H1 (cell line): ENCODE results near the gene SSTR1. TPM values are rescaled to one million over a fixed set of nuclear protein-coding genes. Genes with fewer than 3 reads are reported as not detected.

Experiments used
- CTCF ChIA-PET: fragments of 300-600 bp; sonication (Branson Sonifier 250); formaldehyde crosslinking; loops from one replicate; lab custom pipeline; 2021; ENCODE audit not compliant: partially characterized antibody; lab: Charles Lee
- POLR2A ChIA-PET: fragments of 300-600 bp; sonication (Branson Sonifier 250); formaldehyde crosslinking; loops from one replicate; lab custom pipeline; 2021; ENCODE audit warnings: inconsistent platforms; ENCODE audit not compliant: partially characterized antibody; lab: Charles Lee
- DNase-seq, 2 experiments: peaks; one replicate each; pipeline versions ENCODE4 v3.0.0 to v3.0.0-alpha.2; 2010 to 2022; ENCODE audit warnings: low spot score in 2 of 2, low read depth in 1 of 2, mixed read lengths in 1 of 2
- FAIRE-seq: peaks from 2 replicates; lab custom pipeline; 2011; peaks lifted over from hg19 to GRCh38; lab: Jason Lieb, UNC
- H2AFZ ChIP-seq: 2 replicates; pipeline ENCODE4 v1.8.1; 2012; ENCODE audit warnings: low read length, inconsistent platforms
- H2AK5ac ChIP-seq: 2 replicates; pipeline ENCODE4 v1.6.1; 2013; ENCODE audit warnings: low read depth, low read length
- H2BK120ac ChIP-seq: replicated peaks from 2 replicates; pipeline ENCODE3; 2013; ENCODE audit warnings: low read depth, low read length, inconsistent platforms
- H2BK12ac ChIP-seq: 2 replicates; pipeline ENCODE4 v1.6.1; 2013; ENCODE audit warnings: low read depth, low read length
- H2BK15ac ChIP-seq: 2 replicates; pipeline ENCODE4 v1.6.1; 2013; ENCODE audit warnings: low read length
- H2BK20ac ChIP-seq: 2 replicates; pipeline ENCODE4 v1.6.1; 2013; ENCODE audit warnings: low read length
- H2BK5ac ChIP-seq: 2 replicates; pipeline ENCODE4 v1.6.1; 2013; ENCODE audit warnings: low read depth, low read length
- H3K14ac ChIP-seq: 2 replicates; pipeline ENCODE4 v1.6.1; 2013; ENCODE audit warnings: inconsistent platforms; ENCODE audit not compliant: insufficient read length
- H3K18ac ChIP-seq: 2 replicates; pipeline ENCODE4 v1.6.1; 2013; ENCODE audit warnings: low read length; ENCODE audit errors: extremely low read depth
- H3K23ac ChIP-seq: 2 replicates; pipeline ENCODE4 v1.6.1; 2013; ENCODE audit warnings: inconsistent platforms; ENCODE audit not compliant: insufficient read length
- H3K23me2 ChIP-seq: 2 replicates; pipeline ENCODE4 v1.6.1; 2013; ENCODE audit warnings: low read depth, low read length
- H3K27ac ChIP-seq: 2 replicates; pipeline ENCODE4 v1.6.1; 2011; ENCODE audit warnings: low read depth, low read length, inconsistent platforms
- H3K27me3 ChIP-seq, 4 experiments: replicated peaks in 1 of 4; 1 replicate in 1 of 4; 2 replicates in 3 of 4; pipeline versions ENCODE4 v1.6.1 to v1.8.1; 2011 to 2013; ENCODE audit warnings: low read length in 3 of 4, mild to moderate bottlenecking in 3 of 4, inconsistent platforms in 2 of 4, mixed read lengths in 2 of 4, moderate library complexity in 1 of 4; ENCODE audit not compliant: control insufficient read depth in 3 of 4, insufficient read depth in 3 of 4; ENCODE audit errors: extremely low read depth in 1 of 4
- H3K36me3 ChIP-seq, 4 experiments: 2 replicates each; pipeline versions ENCODE4 v1.6.1 to v1.8.1; 2011 to 2013; ENCODE audit warnings: mild to moderate bottlenecking in 4 of 4, low read length in 3 of 4, moderate library complexity in 2 of 4, control low read depth in 1 of 4, inconsistent platforms in 1 of 4; ENCODE audit not compliant: insufficient read depth in 4 of 4, control insufficient read depth in 2 of 4
- H3K4ac ChIP-seq: replicated peaks from 2 replicates; pipeline ENCODE3; 2013; ENCODE audit warnings: low read length, low read depth, mixed read lengths, inconsistent platforms; ENCODE audit not compliant: insufficient read length
- H3K4me1 ChIP-seq, 4 experiments: replicated peaks in 1 of 4; 1 replicate in 1 of 4; 2 replicates in 3 of 4; pipeline versions ENCODE4 v1.6.1 to v1.8.1; 2011 to 2013; ENCODE audit warnings: low read length in 3 of 4, inconsistent platforms in 2 of 4, mixed read lengths in 1 of 4; ENCODE audit not compliant: insufficient read depth in 4 of 4, control insufficient read depth in 3 of 4
- H3K4me2 ChIP-seq, 2 experiments: 2 replicates each; pipeline versions ENCODE4 v1.6.1 to v1.8.1; 2011 to 2013; ENCODE audit warnings: low read depth in 2 of 2, low read length in 2 of 2, control low read depth in 1 of 2, inconsistent platforms in 1 of 2, mild to moderate bottlenecking in 1 of 2; ENCODE audit not compliant: insufficient read depth in 1 of 2
- H3K4me3 ChIP-seq, 4 experiments: fragments of 200-600, 300-600 bp in 1 of 4; sonication (generic), shearing (Covaris generic), sonication (Bioruptor Twin) in 1 of 4; 2 replicates each; pipeline versions ENCODE4 v1.5.1 to v1.8.1; 2011 to 2016; ENCODE audit warnings: low read length in 4 of 4, low read depth in 3 of 4, control low read depth in 2 of 4, inconsistent platforms in 2 of 4, mild to moderate bottlenecking in 2 of 4, mixed read lengths in 1 of 4, moderate library complexity in 1 of 4; ENCODE audit not compliant: insufficient read depth in 2 of 4; ENCODE audit errors: extremely low read depth in 1 of 4
- H3K56ac ChIP-seq: replicated peaks from 2 replicates; pipeline ENCODE3; 2013; ENCODE audit warnings: low read depth, mild to moderate bottlenecking, mixed read lengths, low read length, inconsistent platforms; ENCODE audit not compliant: insufficient read length
- H3K79me1 ChIP-seq: 2 replicates; pipeline ENCODE4 v1.6.1; 2013; ENCODE audit warnings: low read depth, low read length, control low read depth
- H3K79me2 ChIP-seq, 2 experiments: 2 replicates each; pipeline versions ENCODE4 v1.6.1 to v1.8.1; 2012 to 2013; ENCODE audit warnings: low read length in 2 of 2, mild to moderate bottlenecking in 2 of 2, inconsistent platforms in 1 of 2; ENCODE audit not compliant: insufficient read depth in 2 of 2, control insufficient read depth in 1 of 2
- H3K9ac ChIP-seq, 4 experiments: replicated peaks in 1 of 4; 1 replicate in 1 of 4; 2 replicates in 3 of 4; pipeline versions ENCODE4 v1.6.1 to v1.8.1; 2011 to 2013; ENCODE audit warnings: low read depth in 3 of 4, low read length in 3 of 4, control low read depth in 2 of 4, mild to moderate bottlenecking in 2 of 4, moderate library complexity in 2 of 4, inconsistent platforms in 1 of 4; ENCODE audit errors: extremely low read depth in 1 of 4
- H3K9me3 ChIP-seq, 2 experiments: 2 replicates each; pipeline versions ENCODE4 v1.6.1 to v1.8.1; 2012 to 2013; ENCODE audit warnings: mild to moderate bottlenecking in 2 of 2, moderate library complexity in 2 of 2, control low read depth in 1 of 2, inconsistent platforms in 1 of 2, low read depth in 1 of 2, low read length in 1 of 2, mixed read lengths in 1 of 2; ENCODE audit not compliant: insufficient read depth in 2 of 2
- H4K20me1 ChIP-seq, 2 experiments: replicated peaks in 1 of 2; 2 replicates each; pipeline versions ENCODE3 to v1.8.1; 2011 to 2013; ENCODE audit warnings: inconsistent platforms in 2 of 2, low read length in 2 of 2, mild to moderate bottlenecking in 1 of 2; ENCODE audit not compliant: insufficient read depth in 2 of 2, control insufficient read depth in 1 of 2
- H4K5ac ChIP-seq: 2 replicates; pipeline ENCODE4 v1.6.1; 2013; ENCODE audit warnings: low read length, low read depth, mixed read lengths, inconsistent platforms; ENCODE audit not compliant: insufficient read length
- H4K8ac ChIP-seq: 2 replicates; pipeline ENCODE4 v1.8.0; 2013; ENCODE audit warnings: mild to moderate bottlenecking, moderate library complexity, low read length, inconsistent platforms; ENCODE audit not compliant: insufficient read depth; ENCODE audit errors: extremely low read depth
- H4K91ac ChIP-seq: replicated peaks from 2 replicates; pipeline ENCODE3; 2013; ENCODE audit warnings: low read length, mixed read lengths, inconsistent platforms; ENCODE audit not compliant: insufficient read length
- ASH2L ChIP-seq: fragments of 200-600, 300-600 bp; sonication (generic); IDR thresholded peaks from one replicate; pipeline ENCODE4 v1.7.1; 2017; ENCODE audit warnings: low read length
- BCL11A ChIP-seq, 2 experiments: IDR thresholded peaks; one replicate each; pipeline ENCODE4 v1.6.1; 2011; ENCODE audit warnings: low read depth in 2 of 2, low read length in 2 of 2, mild to moderate bottlenecking in 2 of 2
- CEBPB ChIP-seq: IDR thresholded peaks from 2 replicates; pipeline ENCODE4 v1.6.1; 2012; ENCODE audit warnings: low read depth, low read length
- KDM4A ChIP-seq: IDR thresholded peaks from one replicate; pipeline ENCODE4 v1.7.1; 2012; ENCODE audit warnings: low read depth, mild to moderate bottlenecking, moderate library complexity, low read length, inconsistent platforms; ENCODE audit not compliant: severe bottlenecking
- KDM5A ChIP-seq: fragments of 200-600 bp; IDR thresholded peaks from 2 replicates; pipeline ENCODE4 v1.7.1; 2012; ENCODE audit warnings: mild to moderate bottlenecking, low read length, inconsistent platforms, mixed read lengths
- POLR2AphosphoS5 ChIP-seq: IDR thresholded peaks from 2 replicates; pipeline ENCODE4 v1.6.1; 2011; ENCODE audit warnings: low read depth, low read length
- SIX5 ChIP-seq: IDR thresholded peaks from 2 replicates; pipeline ENCODE4 v1.6.1; 2011; ENCODE audit warnings: mild to moderate bottlenecking, low read depth, low read length
- WGBS, 2 experiments: shearing (Covaris generic) in 1 of 2; methylation state at CpG; one replicate each; pipeline versions ENCODE4 v1.1.6 to v1.1.7; 2013 to 2015; ENCODE audit warnings: low lambda C conversion rate in 2 of 2, mixed read lengths in 2 of 2, inconsistent platforms in 1 of 2, low coverage in 1 of 2, missing lambda C conversion rate in 1 of 2; ENCODE audit not compliant: insufficient replicate concordance in 2 of 2, insufficient coverage in 1 of 2, insufficient read length in 1 of 2; ENCODE audit errors: extremely low coverage in 1 of 2, missing lambda C conversion rate in 1 of 2; 5-methylcytosine and 5-hydroxymethylcytosine counted together
- polyA plus RNA-seq, 7 experiments: library from polyadenylated mRNA; depleted of rRNA in 3 of 7; stranded (reverse) in 5 of 7; unstranded in 2 of 7; fragments of >200 nt in 5 of 7; fragments of 200-250 nt in 2 of 7; gene quantifications; 1 replicate in 5 of 7; 2 replicates in 1 of 7; 4 replicates in 1 of 7; pipeline versions ENCODE4 v1.2.1 to v1.2.3, GENCODE V29; 2011 to 2013; ENCODE audit warnings: missing spikeins in 2 of 7, mixed read lengths in 2 of 7
- total RNA-seq: library from RNA; stranded (reverse); fragmentation: NEBNext Ultra II Directional; extraction: Animal tissue kit (Norgen Biotek cat#: 25700); gene quantifications from 2 replicates; pipeline ENCODE4 v1.2.1, GENCODE V29; 2021
- TF ChIP-seq, protein P1 (sequence below): IDR thresholded peaks from 2 replicates; pipeline ENCODE4 v1.6.1; 2012; ENCODE audit warnings: inconsistent platforms
- TF ChIP-seq, protein P2 (sequence below): IDR thresholded peaks from 2 replicates; pipeline ENCODE4 v1.6.1; 2012; ENCODE audit warnings: inconsistent platforms

Gene SSTR1
- total and polyA plus RNA-seq, 2 of the 8 experiments (the other 6 are each of a cell fraction or from before 2014, with no cell fraction given) = 0.82 to 0.93 TPM

DNA sequence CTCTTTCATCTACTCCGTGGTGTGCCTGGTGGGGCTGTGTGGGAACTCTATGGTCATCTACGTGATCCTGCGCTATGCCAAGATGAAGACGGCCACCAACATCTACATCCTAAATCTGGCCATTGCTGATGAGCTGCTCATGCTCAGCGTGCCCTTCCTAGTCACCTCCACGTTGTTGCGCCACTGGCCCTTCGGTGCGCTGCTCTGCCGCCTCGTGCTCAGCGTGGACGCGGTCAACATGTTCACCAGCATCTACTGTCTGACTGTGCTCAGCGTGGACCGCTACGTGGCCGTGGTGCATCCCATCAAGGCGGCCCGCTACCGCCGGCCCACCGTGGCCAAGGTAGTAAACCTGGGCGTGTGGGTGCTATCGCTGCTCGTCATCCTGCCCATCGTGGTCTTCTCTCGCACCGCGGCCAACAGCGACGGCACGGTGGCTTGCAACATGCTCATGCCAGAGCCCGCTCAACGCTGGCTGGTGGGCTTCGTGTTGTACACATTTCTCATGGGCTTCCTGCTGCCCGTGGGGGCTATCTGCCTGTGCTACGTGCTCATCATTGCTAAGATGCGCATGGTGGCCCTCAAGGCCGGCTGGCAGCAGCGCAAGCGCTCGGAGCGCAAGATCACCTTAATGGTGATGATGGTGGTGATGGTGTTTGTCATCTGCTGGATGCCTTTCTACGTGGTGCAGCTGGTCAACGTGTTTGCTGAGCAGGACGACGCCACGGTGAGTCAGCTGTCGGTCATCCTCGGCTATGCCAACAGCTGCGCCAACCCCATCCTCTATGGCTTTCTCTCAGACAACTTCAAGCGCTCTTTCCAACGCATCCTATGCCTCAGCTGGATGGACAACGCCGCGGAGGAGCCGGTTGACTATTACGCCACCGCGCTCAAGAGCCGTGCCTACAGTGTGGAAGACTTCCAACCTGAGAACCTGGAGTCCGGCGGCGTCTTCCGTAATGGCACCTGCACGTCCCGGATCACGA, 2.2 kb downstream of the SSTR1 start:
- Histone ChIP-seq H3K18ac (peak overlapping the region; percentile 36; the same call in 1 of the 2 replicates), H4K5ac (no peak overlapping the region), H3K4me2 (peak overlapping the region; percentile 80 to 85), H2BK15ac (peak overlapping the region; percentile 98; the same call in 1 of the 2 replicates), H3K79me2 (no peaks in the 10 kb centered on the region), H3K23me2 (peaks cover 12% of the 10 kb centered on the region), H3K56ac (no peak overlapping the region), H4K91ac (no peak overlapping the region), H2BK5ac (peak overlapping the region; percentile 73; the same call in 1 of the 2 replicates), H2AFZ (no peak overlapping the region), H3K27me3 (peaks cover 58 to 86% (median 78%) of the 10 kb centered on the region in 4 experiments), H2BK120ac (no peak overlapping the region), H2BK12ac (peak overlapping the region; percentile 96; the same call in 1 of the 2 replicates), H3K27ac (no peak overlapping the region), H4K8ac (no peak overlapping the region; the same call in 1 of the 2 replicates), H4K20me1 (peaks cover 5 to 10% of the 10 kb centered on the region in 2 experiments), H3K23ac (no peak overlapping the region), H3K14ac (no peak overlapping the region), H3K9me3 (peaks cover 4 to 10% of the 10 kb centered on the region in 2 experiments; a peak in 2 of 4 replicates), H3K79me1 (no peaks in the 10 kb centered on the region), H3K4me3 (peak overlapping the region; percentile 19 to 59 (median 34); a peak in 7 of 8 replicates), H2AK5ac (peak overlapping the region; percentile 79), H2BK20ac (peak overlapping the region; percentile 35; the same call in 1 of the 2 replicates), H3K9ac (no peak overlapping the region; a peak in 2 of 7 replicates), H3K4me1 (peaks cover 3 to 20% (median 12%) of the 10 kb centered on the region in 4 experiments), H3K4ac (peak overlapping the region; percentile 2), H3K36me3 (peaks cover 0 to 5% (median 0%) of the 10 kb centered on the region in 4 experiments; a peak in 1 of 8 replicates)
- POLR2A ChIA-PET = interaction anchor here (0.5 to 8.9 kb wide), 10 partner anchors 8 to 390 kb away, joined by 3 to 70 read pairs (median 4); partner anchors contain the start of gene CLEC14A
- FAIRE-seq = no peak
- 67% methylated on average over 65 of the region's 69 CpGs; no CpG with 5 or more reads in 1 of the 2 experiments for WGBS, 2 experiments
- no peak for DNase-seq
- CTCF ChIA-PET = interaction anchor here (0.7 to 2.6 kb wide), 8 partner anchors 9 to 392 kb away, joined by 3 to 8 read pairs (median 3); no protein-coding TSS in a partner anchor
- peak; percentile 71 for TF ChIP-seq KDM4A
- no peak for TF ChIP-seq CEBPB
- TF ChIP-seq ASH2L = no peak
- TF ChIP-seq BCL11A (IDR thresholded peaks at IDR 0.05; ENCODE audit: low read depth in 2 of 2, low read length in 2 of 2) = no peak
- TF ChIP-seq, protein P1, sequence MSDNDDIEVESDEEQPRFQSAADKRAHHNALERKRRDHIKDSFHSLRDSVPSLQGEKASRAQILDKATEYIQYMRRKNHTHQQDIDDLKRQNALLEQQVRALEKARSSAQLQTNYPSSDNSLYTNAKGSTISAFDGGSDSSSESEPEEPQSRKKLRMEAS = peak; percentile 20; the same call in 1 of the 2 replicates
- TF ChIP-seq POLR2AphosphoS5 = peak; percentile 76; the same call in 1 of the 2 replicates
- TF ChIP-seq, protein P2, sequence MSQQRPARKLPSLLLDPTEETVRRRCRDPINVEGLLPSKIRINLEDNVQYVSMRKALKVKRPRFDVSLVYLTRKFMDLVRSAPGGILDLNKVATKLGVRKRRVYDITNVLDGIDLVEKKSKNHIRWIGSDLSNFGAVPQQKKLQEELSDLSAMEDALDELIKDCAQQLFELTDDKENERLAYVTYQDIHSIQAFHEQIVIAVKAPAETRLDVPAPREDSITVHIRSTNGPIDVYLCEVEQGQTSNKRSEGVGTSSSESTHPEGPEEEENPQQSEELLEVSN = 0 out of 2 replicates have a peak, but pooled peaks have one; percentile 1
- TF ChIP-seq SIX5 = no peak
- no peak for TF ChIP-seq KDM5A
